ENCODE measurements around the gene CRYBG2. TPM values are rescaled to one million over a fixed set of nuclear protein-coding genes. Genes with fewer than 3 reads are reported as not detected.

CRYBG2 gene
- total RNA-seq, 1 donor, result not detected

DNA sequence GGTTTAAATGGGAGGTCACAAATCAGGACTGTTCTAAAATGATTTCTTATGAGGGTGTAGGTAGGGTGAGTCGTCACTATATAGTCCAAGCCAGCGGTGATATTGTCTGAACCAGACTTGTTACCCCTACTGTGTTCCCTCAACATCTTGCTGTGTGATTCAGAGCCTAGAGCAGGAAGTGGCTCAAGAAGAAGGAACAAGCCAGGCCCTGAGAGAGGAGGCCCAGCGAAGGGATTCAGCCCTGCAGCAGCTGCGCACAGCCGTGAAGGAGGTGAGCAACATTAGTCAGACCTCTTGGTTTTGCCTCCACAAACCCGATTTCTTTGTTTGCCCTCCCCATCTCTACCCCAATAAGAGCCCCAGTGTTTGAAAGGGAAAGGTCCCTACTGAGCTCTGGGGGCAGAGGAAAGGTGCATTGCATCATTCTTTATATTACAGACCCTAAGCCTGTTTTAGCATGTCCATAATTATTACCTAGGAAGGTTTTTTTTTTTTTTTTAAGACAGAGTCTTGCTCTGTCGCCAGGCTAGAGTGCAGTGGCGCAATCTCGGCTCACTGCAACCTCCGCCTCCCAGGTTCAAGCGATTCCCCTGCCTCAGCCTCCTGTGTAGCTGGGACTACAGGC, 79.0 kb downstream of the CRYBG2 start:
- TF ChIP-seq, protein P1, sequence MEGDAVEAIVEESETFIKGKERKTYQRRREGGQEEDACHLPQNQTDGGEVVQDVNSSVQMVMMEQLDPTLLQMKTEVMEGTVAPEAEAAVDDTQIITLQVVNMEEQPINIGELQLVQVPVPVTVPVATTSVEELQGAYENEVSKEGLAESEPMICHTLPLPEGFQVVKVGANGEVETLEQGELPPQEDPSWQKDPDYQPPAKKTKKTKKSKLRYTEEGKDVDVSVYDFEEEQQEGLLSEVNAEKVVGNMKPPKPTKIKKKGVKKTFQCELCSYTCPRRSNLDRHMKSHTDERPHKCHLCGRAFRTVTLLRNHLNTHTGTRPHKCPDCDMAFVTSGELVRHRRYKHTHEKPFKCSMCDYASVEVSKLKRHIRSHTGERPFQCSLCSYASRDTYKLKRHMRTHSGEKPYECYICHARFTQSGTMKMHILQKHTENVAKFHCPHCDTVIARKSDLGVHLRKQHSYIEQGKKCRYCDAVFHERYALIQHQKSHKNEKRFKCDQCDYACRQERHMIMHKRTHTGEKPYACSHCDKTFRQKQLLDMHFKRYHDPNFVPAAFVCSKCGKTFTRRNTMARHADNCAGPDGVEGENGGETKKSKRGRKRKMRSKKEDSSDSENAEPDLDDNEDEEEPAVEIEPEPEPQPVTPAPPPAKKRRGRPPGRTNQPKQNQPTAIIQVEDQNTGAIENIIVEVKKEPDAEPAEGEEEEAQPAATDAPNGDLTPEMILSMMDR (IDR thresholded peaks at IDR 0.05; ENCODE audit: insufficient read depth, low read depth, low read length), result no peak
- no peak for DNase-seq (ENCODE audit: low read depth)
- no peak overlapping the region for H3K4me3 ChIP-seq (ENCODE audit: low read depth, low read length)

Other genes starting within 250 kb of the CRYBG2 start
- 2.6 and 4.8 TPM in 2 replicates for gene PDIK1L, start 242.3 kb downstream of the CRYBG2 start, total RNA-seq
- gene FAM110D, start 195.1 kb downstream of the CRYBG2 start, total RNA-seq, result under 0.01 TPM in 1 of 2 replicates, not detected in the other
- not detected in 2 replicates for gene C1orf232, start 185.2 kb downstream of the CRYBG2 start, total RNA-seq
- gene ZNF593, start 184.2 kb downstream of the CRYBG2 start, total RNA-seq, result 20.3 and 26.4 TPM in 2 replicates
- gene ZNF593OS, start 182.3 kb downstream of the CRYBG2 start, total RNA-seq, result 0.32 TPM in 1 of 2 replicates, not detected in the other
- gene CNKSR1, start 176.6 kb downstream of the CRYBG2 start, total RNA-seq, result 0.32 TPM in 1 of 2 replicates, not detected in the other
- not detected in 2 replicates for gene CATSPER4, start 163.5 kb downstream of the CRYBG2 start, total RNA-seq
- gene CEP85, start 119.9 kb downstream of the CRYBG2 start, total RNA-seq, result 9.3 and 13.0 TPM in 2 replicates
- 18.1 and 26.4 TPM in 2 replicates for gene SH3BGRL3, start 74.0 kb downstream of the CRYBG2 start, total RNA-seq
- 2.9 and 5.6 TPM in 2 replicates for gene UBXN11, start 47.5 kb downstream of the CRYBG2 start, total RNA-seq
- not detected in 2 replicates for gene CD52, start 36.2 kb downstream of the CRYBG2 start, total RNA-seq
- gene ZNF683, start 18.6 kb upstream of the CRYBG2 start, total RNA-seq, result not detected in 2 replicates
- gene LIN28A, start 56.7 kb upstream of the CRYBG2 start, total RNA-seq, result not detected in 2 replicates
- 57.7 and 69.1 TPM in 2 replicates for gene DHDDS, start 78.2 kb upstream of the CRYBG2 start, total RNA-seq
- gene HMGN2, start 118.3 kb upstream of the CRYBG2 start, total RNA-seq, result 223 and 252 TPM in 2 replicates
- gene RPS6KA1, start 175.6 kb upstream of the CRYBG2 start, total RNA-seq, result 3.2 and 6.9 TPM in 2 replicates